ENCODE data around the gene CCDC85C.

Gene CCDC85C

GRCh38 chr14:99587460-99588278, 16.3 kb downstream of the CCDC85C start:
- DNase-seq, result no peak

- DNase-seq, result no peak
These were observed 17.1 kb downstream of the CCDC85C start for GRCh38 chr14:99586761-99587459.

GRCh38 chr14:99586054-99586760, 17.8 kb downstream of the CCDC85C start:
- DNase-seq, result no peak

- no peak for DNase-seq
These were observed 19.2 kb downstream of the CCDC85C start for GRCh38 chr14:99584823-99585222.

GRCh38 chr14:99581938-99582337, 22.1 kb downstream of the CCDC85C start:
- no peak for DNase-seq

GRCh38 chr14:99581374-99581773, 22.6 kb downstream of the CCDC85C start:
- DNase-seq, result no peak

GRCh38 chr14:99579903-99580571, 24.0 kb downstream of the CCDC85C start:
- no peak for DNase-seq

GRCh38 chr14:99579120-99579836, 24.7 kb downstream of the CCDC85C start:
- DNase-seq, result no peak

GRCh38 chr14:99578541-99579101, 25.4 kb downstream of the CCDC85C start:
- no peak for DNase-seq

- no peak for DNase-seq
These were observed 27.0 kb downstream of the CCDC85C start for GRCh38 chr14:99576761-99577705.

GRCh38 chr14:99576304-99576703, 27.7 kb downstream of the CCDC85C start:
- DNase-seq, result no peak

GRCh38 chr14:99575043-99576023, 28.7 kb downstream of the CCDC85C start:
- no peak for DNase-seq

GRCh38 chr14:99574099-99574880, 29.7 kb downstream of the CCDC85C start:
- DNase-seq, result no peak

GRCh38 chr14:99573436-99574098, 30.4 kb downstream of the CCDC85C start:
- no peak for DNase-seq

- DNase-seq, result no peak
These were observed 31.0 kb downstream of the CCDC85C start for GRCh38 chr14:99573000-99573330.

GRCh38 chr14:99572173-99572999, 31.6 kb downstream of the CCDC85C start:
- no peak for DNase-seq

GRCh38 chr14:99571303-99571986, 32.6 kb downstream of the CCDC85C start:
- DNase-seq, result no peak

Measured in inflammatory macrophage treated with lipopolysaccharide for 1 hour (primary cell).